ENCODE results near the gene TIMP2.

Gene TIMP2

DNA sequence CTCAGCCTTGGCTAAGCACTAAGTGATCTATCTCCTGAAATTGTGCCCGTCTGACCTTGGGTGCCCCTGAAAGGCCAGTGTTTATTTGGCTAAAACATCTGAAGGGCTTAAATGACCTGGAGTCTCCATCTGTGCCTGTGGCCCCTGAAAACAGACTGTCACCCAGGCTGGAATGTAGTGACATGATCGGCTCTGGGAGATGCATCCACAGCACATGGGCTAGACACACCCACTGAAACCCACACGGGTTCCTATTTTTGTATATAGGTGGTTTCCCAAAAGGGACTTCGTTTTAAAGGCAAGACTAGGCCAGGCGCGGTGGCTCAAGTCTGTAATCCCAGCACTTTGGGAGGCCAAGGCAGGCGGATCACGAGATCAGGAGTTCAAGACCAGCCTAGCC, 35.7 kb downstream of the TIMP2 start:
- in situ Hi-C loops (cut with HindIII; ENCODE audit: low sequenced_read_pairs): no loop called here
- no peak overlapping the region for H3K4me3 ChIP-seq (ENCODE audit: low read depth, low read length)
- TF ChIP-seq, protein P1, sequence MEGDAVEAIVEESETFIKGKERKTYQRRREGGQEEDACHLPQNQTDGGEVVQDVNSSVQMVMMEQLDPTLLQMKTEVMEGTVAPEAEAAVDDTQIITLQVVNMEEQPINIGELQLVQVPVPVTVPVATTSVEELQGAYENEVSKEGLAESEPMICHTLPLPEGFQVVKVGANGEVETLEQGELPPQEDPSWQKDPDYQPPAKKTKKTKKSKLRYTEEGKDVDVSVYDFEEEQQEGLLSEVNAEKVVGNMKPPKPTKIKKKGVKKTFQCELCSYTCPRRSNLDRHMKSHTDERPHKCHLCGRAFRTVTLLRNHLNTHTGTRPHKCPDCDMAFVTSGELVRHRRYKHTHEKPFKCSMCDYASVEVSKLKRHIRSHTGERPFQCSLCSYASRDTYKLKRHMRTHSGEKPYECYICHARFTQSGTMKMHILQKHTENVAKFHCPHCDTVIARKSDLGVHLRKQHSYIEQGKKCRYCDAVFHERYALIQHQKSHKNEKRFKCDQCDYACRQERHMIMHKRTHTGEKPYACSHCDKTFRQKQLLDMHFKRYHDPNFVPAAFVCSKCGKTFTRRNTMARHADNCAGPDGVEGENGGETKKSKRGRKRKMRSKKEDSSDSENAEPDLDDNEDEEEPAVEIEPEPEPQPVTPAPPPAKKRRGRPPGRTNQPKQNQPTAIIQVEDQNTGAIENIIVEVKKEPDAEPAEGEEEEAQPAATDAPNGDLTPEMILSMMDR (IDR thresholded peaks at IDR 0.05; ENCODE audit: low read depth, low read length): no peak
- no peak for DNase-seq (ENCODE audit: low read depth, low spot score)

- H3K4me3 ChIP-seq (ENCODE audit: low read depth, low read length): no peak overlapping the region
- DNase-seq (ENCODE audit: low read depth, low spot score): no peak
- in situ Hi-C loops (cut with HindIII; ENCODE audit: low sequenced_read_pairs): no loop called here
- TF ChIP-seq, protein P1 (IDR thresholded peaks at IDR 0.05; ENCODE audit: low read depth, low read length): no peak
These were observed 36.2 kb downstream of the TIMP2 start for GRCh38 chr17:78888941-78889518.

DNA sequence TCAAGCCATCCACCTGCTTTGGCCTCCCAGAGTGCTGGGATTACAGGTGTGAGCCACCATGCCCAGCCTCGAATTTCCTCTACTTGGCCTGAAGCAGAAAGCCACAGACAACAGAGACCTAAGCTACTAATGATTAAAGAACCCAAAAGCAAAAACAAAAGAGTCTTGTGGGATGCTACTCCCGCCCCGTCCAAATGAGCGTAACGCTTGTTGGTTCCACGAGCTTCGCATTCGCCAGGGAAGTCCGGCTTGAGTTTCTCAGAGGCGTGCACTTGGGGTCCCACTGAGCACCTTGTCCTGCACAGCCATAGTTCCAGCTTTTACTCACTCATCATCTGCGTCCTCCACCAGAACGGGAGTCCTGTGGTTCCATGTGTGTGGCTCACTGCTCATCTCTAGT, 38.2 kb downstream of the TIMP2 start:
- no peak overlapping the region for H3K4me3 ChIP-seq (ENCODE audit: low read depth, low read length)
- TF ChIP-seq, protein P1 (IDR thresholded peaks at IDR 0.05; ENCODE audit: low read depth, low read length): no peak
- no peak for DNase-seq (ENCODE audit: low read depth, low spot score)
- in situ Hi-C loops (cut with HindIII; ENCODE audit: low sequenced_read_pairs): no loop called here

GRCh38 chr17:78885956-78886355, 39.2 kb downstream of the TIMP2 start:
- TF ChIP-seq, protein P1 (IDR thresholded peaks at IDR 0.05; ENCODE audit: low read depth, low read length): no peak
- H3K4me3 ChIP-seq (ENCODE audit: low read depth, low read length): no peak overlapping the region
- in situ Hi-C loops (cut with HindIII; ENCODE audit: low sequenced_read_pairs): no loop called here
- DNase-seq (ENCODE audit: low read depth, low spot score): no peak

GRCh38 chr17:78884876-78885667, 40.1 kb downstream of the TIMP2 start:
- in situ Hi-C loops (cut with HindIII; ENCODE audit: low sequenced_read_pairs): no loop called here
- H3K4me3 ChIP-seq (ENCODE audit: low read depth, low read length): no peak overlapping the region
- TF ChIP-seq, protein P1 (IDR thresholded peaks at IDR 0.05; ENCODE audit: low read depth, low read length): no peak
- no peak for DNase-seq (ENCODE audit: low read depth, low spot score)

GRCh38 chr17:78884148-78884825, 40.9 kb downstream of the TIMP2 start:
- TF ChIP-seq, protein P1 (IDR thresholded peaks at IDR 0.05; ENCODE audit: low read depth, low read length): no peak
- in situ Hi-C loops (cut with HindIII; ENCODE audit: low sequenced_read_pairs): no loop called here
- no peak for DNase-seq (ENCODE audit: low read depth, low spot score)
- H3K4me3 ChIP-seq (ENCODE audit: low read depth, low read length): peak overlapping the region; percentile 8

Data from astrocyte of the spinal cord (primary cell).